ENCODE results near the gene VIPR1.
"Not testable (repeated sequence)": the region's sequence is repeated elsewhere in the genome, so short reads cannot be mapped to it uniquely, and the experiment has no call there.

The VIPR1 gene

GRCh38 chr3:42537350-42537749 lies 34.9 kb downstream of the VIPR1 start:
- no peak for DNase-seq

GRCh38 chr3:42539871-42540714 lies 37.6 kb downstream of the VIPR1 start:
- no peak for DNase-seq

- DNase-seq = no peak
Measured at GRCh38 chr3:42541079-42541478, 38.6 kb downstream of the VIPR1 start.

- DNase-seq = peak; percentile 49
Measured at GRCh38 chr3:42544492-42545283, 42.2 kb downstream of the VIPR1 start.

- no peak for DNase-seq
Measured at GRCh38 chr3:42545284-42545900, 42.9 kb downstream of the VIPR1 start.

GRCh38 chr3:42546691-42547213 lies 44.3 kb downstream of the VIPR1 start:
- DNase-seq = no peak

- DNase-seq = no peak
Measured at GRCh38 chr3:42547401-42547945, 45.0 kb downstream of the VIPR1 start.

GRCh38 chr3:42549131-42549530 lies 46.7 kb downstream of the VIPR1 start:
- DNase-seq = no peak

GRCh38 chr3:42550250-42550649 lies 47.8 kb downstream of the VIPR1 start:
- no peak for DNase-seq

GRCh38 chr3:42552830-42553229 lies 50.4 kb downstream of the VIPR1 start:
- DNase-seq = no peak

- no peak for DNase-seq
Measured at GRCh38 chr3:42556089-42556632, 53.7 kb downstream of the VIPR1 start.

- not testable (repeated sequence) for DNase-seq
Measured at GRCh38 chr3:42556817-42557216, 54.4 kb downstream of the VIPR1 start.

- no peak for DNase-seq
Measured at GRCh38 chr3:42557854-42558253, 55.4 kb downstream of the VIPR1 start.

GRCh38 chr3:42562047-42562907 lies 59.8 kb downstream of the VIPR1 start:
- DNase-seq = no peak

GRCh38 chr3:42569593-42570142 lies 67.2 kb downstream of the VIPR1 start:
- no peak for DNase-seq

GRCh38 chr3:42572278-42572677 lies 69.8 kb downstream of the VIPR1 start:
- DNase-seq = no peak

GRCh38 chr3:42575137-42575741 lies 72.8 kb downstream of the VIPR1 start:
- DNase-seq = no peak

GRCh38 chr3:42578054-42578453 lies 75.6 kb downstream of the VIPR1 start:
- no peak for DNase-seq

- DNase-seq = not testable (repeated sequence)
Measured at GRCh38 chr3:42579346-42579745, 76.9 kb downstream of the VIPR1 start.

GRCh38 chr3:42581400-42581708 lies 78.9 kb downstream of the VIPR1 start:
- DNase-seq = no peak

Measured in NCI-H2081 treated with DMSO at 0.1 percent for 48 hours (cell line).